WERI-Rb-1 (cell line): Measurements from ENCODE around the gene DCDC2C.
A peak's percentile ranks its signal among the peaks of the same experiment; 100 is the strongest.

Source experiments
- DNase-seq: peaks from one replicate; pipeline ENCODE4 v3.0.0-alpha.2; 2020
- H3K27ac ChIP-seq: fragments of 250-450 bp; sonication (Bioruptor Pico); 2 replicates; pipeline ENCODE4 v1.5.1; 2020; ENCODE audit warnings: mild to moderate bottlenecking, moderate library complexity
- H3K27me3 ChIP-seq: fragments of 250-450 bp; sonication (Bioruptor Pico); 2 replicates; pipeline ENCODE4 v1.5.1; 2021; ENCODE audit warnings: mild to moderate bottlenecking, low read depth, moderate library complexity; ENCODE audit not compliant: insufficient read depth, severe bottlenecking
- H3K36me3 ChIP-seq: fragments of 250-450 bp; sonication (Bioruptor Pico); 2 replicates; pipeline ENCODE4 v1.5.1; 2020; ENCODE audit warnings: mild to moderate bottlenecking, moderate library complexity
- H3K4me3 ChIP-seq: 2 replicates; pipeline ENCODE4 v1.5.1; 2011; ENCODE audit warnings: low read depth, mild to moderate bottlenecking, control low read depth, low read length
- H3K9me3 ChIP-seq: fragments of 250-450 bp; sonication (Bioruptor Pico); 2 replicates; pipeline ENCODE4 v1.5.1; 2021; ENCODE audit warnings: mild to moderate bottlenecking, moderate library complexity; ENCODE audit not compliant: severe bottlenecking
- TF ChIP-seq, protein P1 (sequence below): IDR thresholded peaks from 2 replicates; pipeline ENCODE4 v1.5.1; 2011; ENCODE audit warnings: low read depth, mild to moderate bottlenecking, control low read depth, inconsistent platforms, low read length

DCDC2C gene

DNA sequence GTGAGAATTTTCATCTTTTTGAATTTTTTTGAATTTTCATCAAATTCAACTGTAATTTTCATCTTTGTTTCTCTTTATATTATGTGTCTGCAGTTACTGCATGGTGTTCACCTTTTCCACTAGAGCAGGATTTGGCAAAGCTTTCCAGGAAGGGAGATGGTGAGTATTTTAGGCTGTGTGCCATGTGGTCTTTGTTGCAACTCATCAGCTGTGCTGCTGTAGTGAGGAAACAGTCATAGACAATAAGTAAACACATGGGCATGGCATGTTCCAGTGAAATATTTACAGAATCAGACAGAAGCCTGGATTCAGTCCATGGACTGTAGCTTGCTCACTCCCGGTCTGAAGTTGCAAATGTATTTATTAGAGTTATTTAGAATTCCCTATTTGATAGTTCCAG, 120.4 kb downstream of the DCDC2C start:
- no peak for DNase-seq
- Histone ChIP-seq H3K36me3 (no peaks in the 10 kb centered on the region), H3K27me3 (no peaks in the 10 kb centered on the region), H3K4me3 (no peak overlapping the region), H3K9me3 (no peaks in the 10 kb centered on the region), H3K27ac (no peak overlapping the region)
- TF ChIP-seq, protein P1, sequence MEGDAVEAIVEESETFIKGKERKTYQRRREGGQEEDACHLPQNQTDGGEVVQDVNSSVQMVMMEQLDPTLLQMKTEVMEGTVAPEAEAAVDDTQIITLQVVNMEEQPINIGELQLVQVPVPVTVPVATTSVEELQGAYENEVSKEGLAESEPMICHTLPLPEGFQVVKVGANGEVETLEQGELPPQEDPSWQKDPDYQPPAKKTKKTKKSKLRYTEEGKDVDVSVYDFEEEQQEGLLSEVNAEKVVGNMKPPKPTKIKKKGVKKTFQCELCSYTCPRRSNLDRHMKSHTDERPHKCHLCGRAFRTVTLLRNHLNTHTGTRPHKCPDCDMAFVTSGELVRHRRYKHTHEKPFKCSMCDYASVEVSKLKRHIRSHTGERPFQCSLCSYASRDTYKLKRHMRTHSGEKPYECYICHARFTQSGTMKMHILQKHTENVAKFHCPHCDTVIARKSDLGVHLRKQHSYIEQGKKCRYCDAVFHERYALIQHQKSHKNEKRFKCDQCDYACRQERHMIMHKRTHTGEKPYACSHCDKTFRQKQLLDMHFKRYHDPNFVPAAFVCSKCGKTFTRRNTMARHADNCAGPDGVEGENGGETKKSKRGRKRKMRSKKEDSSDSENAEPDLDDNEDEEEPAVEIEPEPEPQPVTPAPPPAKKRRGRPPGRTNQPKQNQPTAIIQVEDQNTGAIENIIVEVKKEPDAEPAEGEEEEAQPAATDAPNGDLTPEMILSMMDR, result no peak

DNA sequence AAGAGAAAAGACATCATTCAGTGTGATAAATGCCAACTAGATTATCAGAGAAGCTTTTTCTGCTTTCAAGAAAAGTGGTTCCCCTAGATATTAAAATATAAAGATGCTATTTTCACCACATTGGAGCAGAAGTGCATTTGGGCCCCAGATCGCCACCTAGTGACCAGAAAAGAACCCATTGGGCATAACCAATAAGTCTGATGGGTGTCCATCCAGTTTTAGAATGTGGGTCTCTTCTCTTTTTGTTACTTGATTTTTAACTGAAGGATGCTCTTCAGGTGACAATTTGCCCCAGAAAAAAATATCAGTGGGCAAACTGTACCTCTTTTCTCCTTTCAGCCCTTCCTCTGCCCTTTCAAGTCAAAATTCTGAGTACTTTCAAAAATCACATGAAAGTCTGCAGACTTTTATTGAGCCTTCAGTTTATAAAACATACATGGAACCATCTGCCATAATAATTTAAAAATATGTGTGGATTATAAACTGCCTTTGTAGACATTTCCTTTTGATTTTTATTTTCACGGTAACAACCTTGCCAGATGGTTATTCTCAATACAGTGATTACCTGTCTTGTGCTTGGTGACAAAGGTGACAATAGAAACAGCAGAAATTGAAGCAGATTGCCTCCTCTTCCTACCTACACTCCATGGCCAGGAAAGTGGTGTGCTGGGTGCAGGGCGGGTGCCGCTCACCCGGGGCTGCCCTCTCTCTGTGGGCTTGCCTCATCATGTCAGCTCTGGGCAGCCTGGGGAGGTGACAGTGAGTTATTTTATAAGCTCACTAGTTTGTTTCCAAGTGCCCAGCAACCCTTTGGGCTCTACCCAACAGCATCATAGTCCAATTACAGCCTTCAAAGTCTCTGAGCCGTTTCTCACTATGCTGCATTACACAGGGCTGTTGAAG, 124.5 kb downstream of the DCDC2C start:
- TF ChIP-seq, protein P1, result peak; percentile 82
- Histone ChIP-seq H3K9me3 (peaks cover 3% of the 10 kb centered on the region), H3K36me3 (no peaks in the 10 kb centered on the region), H3K4me3 (no peak overlapping the region), H3K27ac (no peak overlapping the region), H3K27me3 (no peaks in the 10 kb centered on the region)
- DNase-seq, result peak; percentile 62

DNA sequence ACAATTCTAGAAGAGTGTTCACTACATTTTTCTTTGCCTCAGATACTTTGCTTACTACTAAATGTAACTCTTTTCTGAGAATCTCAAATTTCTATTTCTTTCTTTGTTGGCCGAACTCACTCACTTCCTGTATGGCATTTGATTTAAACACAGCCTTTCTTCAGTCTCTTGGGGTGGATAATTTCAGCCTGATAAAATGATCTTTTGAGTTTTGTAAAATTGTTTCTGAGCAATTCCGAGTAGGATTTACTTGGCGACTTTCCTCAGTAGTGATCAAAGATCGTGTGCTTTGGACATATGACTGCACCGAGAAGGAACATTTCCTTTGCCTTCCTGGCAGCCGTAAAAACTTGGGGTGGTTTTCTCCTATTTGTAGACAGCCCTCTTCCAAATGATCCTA, 127.4 kb downstream of the DCDC2C start:
- TF ChIP-seq, protein P1, result no peak
- Histone ChIP-seq H3K9me3 (peaks cover 4% of the 10 kb centered on the region), H3K27ac (no peak overlapping the region), H3K36me3 (no peaks in the 10 kb centered on the region), H3K4me3 (no peak overlapping the region), H3K27me3 (no peaks in the 10 kb centered on the region)
- DNase-seq, result no peak

DNA sequence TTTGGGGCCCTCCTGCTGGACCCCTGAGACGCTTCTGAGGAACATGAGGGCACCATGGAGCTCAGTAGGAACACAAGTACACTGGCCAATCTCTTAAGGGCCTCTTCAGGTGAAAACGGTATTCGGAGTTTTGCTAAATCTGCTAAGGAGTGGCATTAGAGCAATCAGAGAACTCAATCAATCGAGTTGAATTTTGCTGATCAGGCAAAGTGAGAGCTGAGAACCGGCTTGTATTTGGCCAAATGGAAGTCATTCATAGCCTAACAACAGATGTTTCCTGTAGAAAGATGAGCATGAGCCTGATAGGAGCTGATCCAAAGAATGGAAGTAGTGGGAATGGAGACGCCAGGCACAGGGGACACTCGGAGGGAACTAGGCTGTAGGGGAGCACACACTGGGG, 133.7 kb downstream of the DCDC2C start:
- peaks cover 4% of the 10 kb centered on the region for H3K9me3 ChIP-seq
- no peak overlapping the region for H3K4me3 ChIP-seq
- TF ChIP-seq, protein P1, result no peak
- no peak overlapping the region for H3K27ac ChIP-seq
- no peak for DNase-seq
- H3K27me3 ChIP-seq, result no peaks in the 10 kb centered on the region
- H3K36me3 ChIP-seq, result no peaks in the 10 kb centered on the region

DNA sequence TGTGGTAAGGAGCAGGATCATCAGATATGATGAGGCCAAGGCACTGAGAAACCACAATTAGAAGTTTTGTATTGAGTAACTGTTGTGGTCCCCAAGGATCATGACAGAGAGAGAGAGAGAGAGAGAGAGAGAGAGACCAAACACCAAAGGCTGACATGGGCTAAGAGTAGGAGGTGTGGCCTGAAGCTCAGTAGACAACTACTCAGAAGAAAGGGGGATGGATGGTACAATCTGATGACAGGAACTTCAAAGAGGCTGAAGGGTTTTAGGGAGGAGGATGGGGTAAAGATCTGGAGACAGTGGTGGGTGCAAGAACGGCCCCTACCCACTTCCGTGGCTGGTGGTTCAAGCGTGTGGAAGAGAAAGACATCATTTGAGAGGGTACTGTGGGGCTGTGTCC, 135.0 kb downstream of the DCDC2C start:
- TF ChIP-seq, protein P1, result no peak
- no peak overlapping the region for H3K27ac ChIP-seq
- H3K9me3 ChIP-seq, result no peaks in the 10 kb centered on the region
- DNase-seq, result no peak
- H3K27me3 ChIP-seq, result no peaks in the 10 kb centered on the region
- no peak overlapping the region for H3K4me3 ChIP-seq
- no peaks in the 10 kb centered on the region for H3K36me3 ChIP-seq
